Breast epithelium (tissue), 4 donors: ENCODE data around the gene SLC16A5. TPM values are rescaled to one million over a fixed set of nuclear protein-coding genes. Genes with fewer than 3 reads are reported as not detected.

ENCODE experiments used
- DNase-seq, 2 donors: peaks; one replicate each; pipeline ENCODE4 v3.0.0-alpha.2; 2019; ENCODE audit warnings: low spot score in 2 of 2
- H3K27ac ChIP-seq, 2 donors: fragments of 200-600 bp; sonication (generic) in 1 of 2; one replicate each; pipeline ENCODE4 v1.5.1; 2016 to 2019; ENCODE audit warnings: mild to moderate bottlenecking in 1 of 2
- H3K27me3 ChIP-seq, 2 donors: fragments of 200-600 bp; sonication (generic) in 1 of 2; one replicate each; pipeline versions ENCODE4 v1.5.1 to v1.6.0; 2017 to 2019; ENCODE audit warnings: control low read depth in 1 of 2, mild to moderate bottlenecking in 1 of 2
- H3K36me3 ChIP-seq: fragments of 200-600 bp; one replicate; pipeline ENCODE4 v1.5.1; 2019
- H3K4me1 ChIP-seq, 2 donors: fragments of 200-600 bp; sonication (generic); one replicate each; pipeline ENCODE4 v1.5.1; 2016 to 2019; ENCODE audit warnings: control low read depth in 1 of 2
- H3K4me3 ChIP-seq, 3 donors: fragments of 200-600 bp; sonication (generic); 1 replicate in 2 of 3; 2 replicates in 1 of 3; pipeline ENCODE4 v1.5.1; 2016 to 2019; ENCODE audit warnings: mild to moderate bottlenecking in 3 of 3, moderate library complexity in 2 of 3
- H3K9me3 ChIP-seq, 2 donors: fragments of 200-600 bp; sonication (generic) in 1 of 2; one replicate each; pipeline ENCODE4 v1.5.1; 2016 to 2019; ENCODE audit warnings: control low read depth in 1 of 2
- CTCF ChIP-seq, 3 donors: fragments of 450-650 bp; IDR thresholded peaks; one replicate each; pipeline ENCODE4 v1.5.1; 2016 to 2017; ENCODE audit warnings: antibody characterized with exemption in 3 of 3, mild to moderate bottlenecking in 3 of 3, moderate library complexity in 3 of 3
- POLR2A ChIP-seq: fragments of 450-650 bp; IDR thresholded peaks from one replicate; pipeline ENCODE4 v1.6.1; 2016; ENCODE audit warnings: antibody characterized with exemption, mild to moderate bottlenecking, moderate library complexity
- POLR2AphosphoS5 ChIP-seq, 3 donors: sonication (generic); formaldehyde crosslinking; IDR thresholded peaks; one replicate each; pipeline ENCODE4 v1.6.1; 2017; ENCODE audit warnings: antibody characterized with exemption in 3 of 3
- intact Hi-C: fragments of 100-400 bp; cut with DNase I; formaldehyde crosslinking; loops from one replicate; pipeline ENCODE4 v1.15.1; 2023; ENCODE audit warnings: low total_unique reads
- total RNA-seq, 3 donors: library from RNA; depleted of rRNA; stranded (reverse); fragments of >200 nt; gene quantifications; one replicate each; pipeline ENCODE4 v1.1.0, GENCODE V29; 2016

SLC16A5 gene
- total RNA-seq, 3 donors from 2014 or later = 9.0 to 19.8 (median 18.4) TPM

DNA sequence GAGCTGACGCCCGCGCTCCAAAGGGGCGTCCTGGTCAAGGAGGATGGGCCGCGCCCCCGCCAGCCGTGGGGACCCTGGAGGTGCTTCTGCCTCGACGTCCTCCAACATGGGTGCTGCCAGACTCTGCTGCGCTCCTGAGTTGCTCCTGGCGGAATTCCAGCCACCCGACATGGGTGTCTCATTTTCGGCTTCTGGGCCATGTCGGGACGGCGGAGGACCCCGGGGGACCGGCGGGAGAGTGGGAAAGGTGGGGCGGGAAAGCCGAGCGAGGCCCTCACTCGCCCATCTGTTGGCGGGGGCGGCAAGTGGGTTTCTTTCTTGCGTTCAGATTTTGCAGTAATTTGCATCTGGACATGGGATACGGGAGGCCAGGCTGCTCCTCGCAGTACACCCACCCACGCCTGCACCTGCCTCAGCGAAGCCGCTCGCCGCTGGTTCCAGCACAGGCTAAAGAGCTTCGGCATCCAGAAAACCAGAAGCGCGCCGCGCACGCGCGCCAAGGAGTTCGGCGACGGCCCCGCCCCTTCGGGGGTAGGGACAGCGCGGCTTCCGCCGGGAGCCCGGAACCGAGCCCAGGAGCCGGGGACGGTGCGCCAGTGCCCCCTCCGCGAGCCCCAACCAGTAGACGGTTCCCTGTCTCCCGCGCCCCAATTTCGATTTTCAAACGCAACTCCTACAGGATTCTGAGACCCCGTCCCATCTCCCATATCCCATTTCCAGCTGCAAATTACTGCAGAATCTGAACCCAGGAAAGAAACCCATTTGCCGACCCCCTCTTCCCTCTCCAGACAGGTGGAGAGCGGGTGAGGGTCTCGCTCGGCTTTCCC, 21.9 kb downstream of the SLC16A5 start, which contains the start of gene ARMC7:
Gene ARMC7 (plus strand): TSS at position 563 of the 827 bp plus-strand sequence. CDS start 320 bp downstream, outside the sequence.
- no peaks in the 10 kb centered on the region for H3K36me3 ChIP-seq
- H3K9me3 ChIP-seq = no peaks in the 10 kb centered on the region
- no peaks in the 10 kb centered on the region for H3K4me1 ChIP-seq
- H3K27ac ChIP-seq = peak within 1 kb of the TSS; percentile 48 to 54
- H3K4me3 ChIP-seq = peak within 1 kb of the TSS; percentile 69 to 88 (median 82)
- H3K27me3 ChIP-seq = no peaks in the 10 kb centered on the region
- TF ChIP-seq POLR2A (peak; percentile 60), POLR2AphosphoS5 (IDR thresholded peaks at IDR 0.05) (peak; percentile 10 to 41 (median 16)), CTCF (IDR thresholded peaks at IDR 0.05) (no peak)
- intact Hi-C loops = loop anchor here (10.0 kb wide), 1 partner anchor 85 kb away; no protein-coding TSS in a partner anchor
- peak; percentile 81 to 88 for DNase-seq

- no peak for DNase-seq
- no peaks in the 10 kb centered on the region for H3K4me1 ChIP-seq
- intact Hi-C loops = loop anchor here (10.0 kb wide), 1 partner anchor 84 kb away; no protein-coding TSS in a partner anchor
- TF ChIP-seq POLR2A (no peak), CTCF (IDR thresholded peaks at IDR 0.05) (no peak), POLR2AphosphoS5 (IDR thresholded peaks at IDR 0.05) (no peak)
- no peaks in the 10 kb centered on the region for H3K9me3 ChIP-seq
- peak overlapping the region; percentile 69 to 88 (median 82) for H3K4me3 ChIP-seq
- H3K27ac ChIP-seq = peak overlapping the region; percentile 48 to 54
- H3K27me3 ChIP-seq = no peaks in the 10 kb centered on the region
- no peaks in the 10 kb centered on the region for H3K36me3 ChIP-seq
Measured at GRCh38 chr17:75110234-75110937, 22.6 kb downstream of the SLC16A5 start.

GRCh38 chr17:75111777-75112335, 24.1 kb downstream of the SLC16A5 start:
- no peaks in the 10 kb centered on the region for H3K36me3 ChIP-seq
- no peak for DNase-seq
- TF ChIP-seq POLR2AphosphoS5 (IDR thresholded peaks at IDR 0.05) (no peak), POLR2A (no peak), CTCF (IDR thresholded peaks at IDR 0.05) (no peak)
- no peaks in the 10 kb centered on the region for H3K27me3 ChIP-seq
- no peaks in the 10 kb centered on the region for H3K9me3 ChIP-seq
- no peak overlapping the region for H3K4me3 ChIP-seq
- H3K4me1 ChIP-seq = no peaks in the 10 kb centered on the region
- intact Hi-C loops = loop anchor here (10.0 kb wide), 1 partner anchor 83 kb away; no protein-coding TSS in a partner anchor
- H3K27ac ChIP-seq = no peak overlapping the region

DNA sequence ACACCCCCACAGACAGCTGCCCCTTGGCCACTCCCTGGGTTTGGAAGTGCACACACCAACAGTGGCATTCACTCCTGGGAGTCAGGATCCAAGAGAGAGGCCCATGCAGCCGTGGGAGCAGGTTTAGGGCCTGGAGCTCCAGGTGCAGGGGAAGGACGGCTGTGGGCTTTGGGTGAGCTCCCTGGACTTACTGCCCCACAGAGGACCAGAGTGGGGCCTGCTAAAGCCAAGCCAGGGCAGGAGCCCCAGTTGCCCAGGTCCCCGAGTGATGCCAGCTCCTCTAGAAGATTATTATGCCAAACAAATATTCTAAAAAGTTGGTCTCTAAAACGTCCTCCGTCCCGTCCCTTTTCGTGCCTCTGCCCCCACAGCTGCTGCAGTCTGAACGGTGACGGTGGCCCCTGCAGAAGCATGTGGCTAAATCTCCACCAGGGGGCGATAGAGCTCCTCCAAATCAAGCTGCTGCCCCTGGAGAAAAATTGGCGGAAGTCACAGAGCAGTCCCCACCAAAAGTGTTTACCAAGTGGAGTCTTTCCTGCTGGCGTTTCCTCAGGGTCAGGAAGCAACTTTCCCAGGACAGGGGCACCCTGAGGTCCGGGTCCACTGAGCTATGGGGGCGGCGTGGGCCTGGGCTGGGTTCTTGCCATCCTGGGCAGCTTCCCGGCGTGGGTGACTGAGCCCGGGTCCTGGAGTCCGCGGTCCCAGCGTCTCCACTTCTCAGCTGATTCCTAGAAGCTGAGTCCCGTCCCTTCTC, 26.2 kb downstream of the SLC16A5 start:
- Histone ChIP-seq H3K27me3 (no peaks in the 10 kb centered on the region), H3K27ac (peak overlapping the region; percentile 81 to 87), H3K4me1 (no peaks in the 10 kb centered on the region), H3K9me3 (no peaks in the 10 kb centered on the region), H3K36me3 (no peaks in the 10 kb centered on the region), H3K4me3 (peak overlapping the region; percentile 50 to 65 (median 55))
- TF ChIP-seq CTCF (IDR thresholded peaks at IDR 0.05) (peak; percentile 77 to 95 (median 94)), POLR2AphosphoS5 (IDR thresholded peaks at IDR 0.05) (peak in 1 of 3 donors; percentile 62), POLR2A (no peak)
- DNase-seq = peak; percentile 88 to 91
- intact Hi-C loops = loop anchor here (10.0 kb wide), 1 partner anchor 81 kb away; no protein-coding TSS in a partner anchor
